HepG2 (cell line): Measurements from ENCODE around the gene CDHR5.

Experiments
- ZNF557 ChIP-seq: sonication (generic); formaldehyde crosslinking; IDR thresholded peaks from 2 replicates; pipeline ENCODE4 v1.4.0; 2020; ENCODE audit warnings: missing genetic modification reagents
- ZNF749 ChIP-seq: sonication (generic); formaldehyde crosslinking; IDR thresholded peaks from 2 replicates; pipeline ENCODE4 v1.8.0; 2022; ENCODE audit warnings: mild to moderate bottlenecking, missing genetic modification reagents, moderate library complexity, borderline replicate concordance
- TF ChIP-seq, protein P1 (sequence below): sonication (generic); formaldehyde crosslinking; IDR thresholded peaks from 2 replicates; pipeline ENCODE4 v1.8.1; 2022; ENCODE audit warnings: mild to moderate bottlenecking, missing genetic modification reagents

DNA sequence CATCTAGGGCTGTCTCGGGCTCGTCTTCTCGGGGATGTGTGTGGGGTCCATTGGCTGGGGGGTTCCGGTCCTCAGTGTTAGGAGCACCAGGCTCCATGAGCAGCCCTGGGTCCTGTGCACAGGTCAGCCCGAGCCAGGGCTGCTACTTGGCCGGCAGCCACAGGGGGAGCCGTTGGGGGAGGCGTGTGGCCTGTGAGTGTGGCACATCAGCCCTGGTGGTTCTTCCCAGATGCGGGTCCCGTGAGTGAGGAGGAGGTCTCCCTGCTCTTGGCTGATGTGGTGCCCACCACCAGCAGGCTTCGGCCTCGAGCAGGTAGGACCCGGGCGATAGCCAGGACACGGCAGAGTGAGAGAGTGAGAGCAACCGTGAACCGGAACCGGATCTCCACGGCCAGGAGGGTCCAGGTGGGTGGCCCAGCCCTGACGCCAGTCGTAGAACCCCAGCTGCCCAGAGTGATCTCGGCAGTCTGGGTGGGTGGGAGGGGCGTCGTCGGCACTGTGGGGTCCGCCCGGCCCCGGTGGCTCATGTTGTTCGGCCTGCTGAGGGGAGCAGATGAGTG lies 27.5 kb downstream of the CDHR5 start:
- TF ChIP-seq ZNF557 (CRISPR knock-in tag) (no peak), ZNF749 (CRISPR knock-in tag) (no peak)
- TF ChIP-seq, protein P1, sequence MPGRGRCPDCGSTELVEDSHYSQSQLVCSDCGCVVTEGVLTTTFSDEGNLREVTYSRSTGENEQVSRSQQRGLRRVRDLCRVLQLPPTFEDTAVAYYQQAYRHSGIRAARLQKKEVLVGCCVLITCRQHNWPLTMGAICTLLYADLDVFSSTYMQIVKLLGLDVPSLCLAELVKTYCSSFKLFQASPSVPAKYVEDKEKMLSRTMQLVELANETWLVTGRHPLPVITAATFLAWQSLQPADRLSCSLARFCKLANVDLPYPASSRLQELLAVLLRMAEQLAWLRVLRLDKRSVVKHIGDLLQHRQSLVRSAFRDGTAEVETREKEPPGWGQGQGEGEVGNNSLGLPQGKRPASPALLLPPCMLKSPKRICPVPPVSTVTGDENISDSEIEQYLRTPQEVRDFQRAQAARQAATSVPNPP (CRISPR knock-in tag): no peak
